Measurements from ENCODE around the gene SPTBN5.

SPTBN5 gene

GRCh38 chr15:41905036-41905793, 11.4 kb upstream of the SPTBN5 start:
- H3K9me2 ChIP-seq (replicated peaks; ENCODE audit: insufficient read depth, low read length) = no peaks in the 10 kb centered on the region

GRCh38 chr15:41904541-41905005, 10.7 kb upstream of the SPTBN5 start:
- Histone ChIP-seq H2AFZ (ENCODE audit: low read length) (no peak overlapping the region), H3K79me2 (ENCODE audit: low read length) (no peaks in the 10 kb centered on the region), H4K20me1 (ENCODE audit: insufficient read depth, low read length) (no peaks in the 10 kb centered on the region), H3K27ac (ENCODE audit: low read length) (no peak overlapping the region), H3K4me2 (ENCODE audit: low read depth, low read length) (no peak overlapping the region), H3K9me3 (replicated peaks; ENCODE audit: insufficient read depth, low read length) (no peaks in the 10 kb centered on the region), H3K36me3 (replicated peaks; ENCODE audit: insufficient read depth, low read length) (no peaks in the 10 kb centered on the region), H3K4me1 (ENCODE audit: low read length) (peaks cover 3% of the 10 kb centered on the region; the same call in 1 of the 2 replicates), H3K9ac (ENCODE audit: low read length) (no peak overlapping the region), H3F3A (ENCODE audit: insufficient read depth, low read length) (no peaks in the 10 kb centered on the region), H3K9me2 (replicated peaks; ENCODE audit: insufficient read depth, low read length) (no peaks in the 10 kb centered on the region), H3K27me3 (replicated peaks; ENCODE audit: insufficient read depth, low read length) (no peaks in the 10 kb centered on the region), H3K4me3 (ENCODE audit: low read length) (no peak overlapping the region)
- peak; percentile 74 for DNase-seq
- TF ChIP-seq EZH2 (optimal IDR thresholded peaks at IDR 0.05; ENCODE audit: low read depth, low read length) (no peak), CTCF (IDR thresholded peaks at IDR 0.05; ENCODE audit: low read length) (peak; percentile 88), EZH2phosphoT487 (IDR thresholded peaks at IDR 0.05; ENCODE audit: low read length) (no peak)

More at GRCh38 chr15:41905036-41905793, 11.4 kb upstream of the SPTBN5 start:
- H3K79me2 ChIP-seq (ENCODE audit: low read length) = no peaks in the 10 kb centered on the region
- no peak overlapping the region for H2AFZ ChIP-seq (ENCODE audit: low read length)
- no peaks in the 10 kb centered on the region for H3K36me3 ChIP-seq (replicated peaks; ENCODE audit: insufficient read depth, low read length)
- H3K4me2 ChIP-seq (ENCODE audit: low read depth, low read length) = no peak overlapping the region
- DNase-seq = no peak
- H3K4me1 ChIP-seq (ENCODE audit: low read length) = peaks cover 3% of the 10 kb centered on the region; the same call in 1 of the 2 replicates
- H3K9me3 ChIP-seq (replicated peaks; ENCODE audit: insufficient read depth, low read length) = no peaks in the 10 kb centered on the region
- TF ChIP-seq CTCF (IDR thresholded peaks at IDR 0.05; ENCODE audit: low read length) = no peak
- TF ChIP-seq EZH2phosphoT487 (IDR thresholded peaks at IDR 0.05; ENCODE audit: low read length) = no peak
- no peak for TF ChIP-seq EZH2 (optimal IDR thresholded peaks at IDR 0.05; ENCODE audit: low read depth, low read length)
- H4K20me1 ChIP-seq (ENCODE audit: insufficient read depth, low read length) = no peaks in the 10 kb centered on the region
- H3F3A ChIP-seq (ENCODE audit: insufficient read depth, low read length) = no peaks in the 10 kb centered on the region
- H3K27me3 ChIP-seq (replicated peaks; ENCODE audit: insufficient read depth, low read length) = no peaks in the 10 kb centered on the region
- H3K4me3 ChIP-seq (ENCODE audit: low read length) = no peak overlapping the region
- H3K27ac ChIP-seq (ENCODE audit: low read length) = no peak overlapping the region
- H3K9ac ChIP-seq (ENCODE audit: low read length) = no peak overlapping the region

GRCh38 chr15:41903782-41904181, 9.9 kb upstream of the SPTBN5 start:
- Histone ChIP-seq H3K4me1 (ENCODE audit: low read length) (peaks cover 3% of the 10 kb centered on the region; the same call in 1 of the 2 replicates), H3K36me3 (replicated peaks; ENCODE audit: insufficient read depth, low read length) (no peaks in the 10 kb centered on the region), H3K27ac (ENCODE audit: low read length) (no peak overlapping the region), H3F3A (ENCODE audit: insufficient read depth, low read length) (no peaks in the 10 kb centered on the region), H4K20me1 (ENCODE audit: insufficient read depth, low read length) (no peaks in the 10 kb centered on the region), H3K27me3 (replicated peaks; ENCODE audit: insufficient read depth, low read length) (no peaks in the 10 kb centered on the region), H3K9me2 (replicated peaks; ENCODE audit: insufficient read depth, low read length) (no peaks in the 10 kb centered on the region), H3K4me3 (ENCODE audit: low read length) (no peak overlapping the region), H3K9ac (ENCODE audit: low read length) (no peak overlapping the region), H2AFZ (ENCODE audit: low read length) (no peak overlapping the region), H3K4me2 (ENCODE audit: low read depth, low read length) (no peak overlapping the region), H3K9me3 (replicated peaks; ENCODE audit: insufficient read depth, low read length) (no peaks in the 10 kb centered on the region), H3K79me2 (ENCODE audit: low read length) (no peaks in the 10 kb centered on the region)
- no peak for DNase-seq
- TF ChIP-seq EZH2phosphoT487 (IDR thresholded peaks at IDR 0.05; ENCODE audit: low read length) (no peak), EZH2 (optimal IDR thresholded peaks at IDR 0.05; ENCODE audit: low read depth, low read length) (no peak), CTCF (IDR thresholded peaks at IDR 0.05; ENCODE audit: low read length) (no peak)

Data from MM.1S (cell line).